Measurements from ENCODE around the gene PIK3R1. TPM values are rescaled to one million over a fixed set of nuclear protein-coding genes. Genes with fewer than 3 reads are reported as not detected.
A peak's percentile ranks its signal among the peaks of the same experiment; 100 is the strongest.

The PIK3R1 gene
- total RNA-seq, 2 donors from 2014 or later, result 32.4 to 58.7 TPM

- no peak for DNase-seq
- TF ChIP-seq CTCF (IDR thresholded peaks at IDR 0.05) (no peak), POLR2A (IDR thresholded peaks at IDR 0.05) (no peak)
- Histone ChIP-seq H3K4me3 (no peak overlapping the region), H3K27ac (no peak overlapping the region), H3K9me3 (no peaks in the 10 kb centered on the region), H3K36me3 (replicated peaks in 1 of 2; ENCODE audit: insufficient read depth in 1 of 2, low read depth in 2 of 2) (no peaks in the 10 kb centered on the region), H3K27me3 (no peaks in the 10 kb centered on the region), H3K4me1 (peaks cover 12% of the 10 kb centered on the region)
- WGBS, 2 donors, result 44 to 55% methylated on average over 1 of the region's 1 CpG
- ATAC-seq, result no peak
- intact Hi-C loops (cut with DNase I), result no loop called here
Observed at GRCh38 chr5:68339921-68340321, 124.4 kb downstream of the PIK3R1 start.

GRCh38 chr5:68341006-68341405, 125.5 kb downstream of the PIK3R1 start:
- no peaks in the 10 kb centered on the region for H3K36me3 ChIP-seq (replicated peaks in 1 of 2; ENCODE audit: insufficient read depth in 1 of 2, low read depth in 2 of 2)
- TF ChIP-seq POLR2A (IDR thresholded peaks at IDR 0.05) (no peak), CTCF (IDR thresholded peaks at IDR 0.05) (no peak)
- H3K4me3 ChIP-seq, result no peak overlapping the region
- DNase-seq (no peak), ATAC-seq (no peak)
- WGBS, 2 donors, result 56 to 69% methylated on average over 3 of the region's 3 CpGs
- H3K9me3 ChIP-seq, result no peaks in the 10 kb centered on the region
- peaks cover 12% of the 10 kb centered on the region for H3K4me1 ChIP-seq
- H3K27ac ChIP-seq, result no peak overlapping the region
- intact Hi-C loops (cut with DNase I), result no loop called here
- no peaks in the 10 kb centered on the region for H3K27me3 ChIP-seq

GRCh38 chr5:68342693-68343092, 127.1 kb downstream of the PIK3R1 start:
- intact Hi-C loops (cut with DNase I), result no loop called here
- Histone ChIP-seq H3K36me3 (replicated peaks in 1 of 2; ENCODE audit: insufficient read depth in 1 of 2, low read depth in 2 of 2) (no peaks in the 10 kb centered on the region), H3K4me1 (peaks cover 12% of the 10 kb centered on the region), H3K9me3 (no peaks in the 10 kb centered on the region), H3K27ac (no peak overlapping the region), H3K27me3 (no peaks in the 10 kb centered on the region), H3K4me3 (no peak overlapping the region)
- 83 to 93% methylated on average over 1 of the region's 1 CpG for WGBS, 2 donors
- no peak for DNase-seq
- no peak for TF ChIP-seq CTCF (IDR thresholded peaks at IDR 0.05)
- TF ChIP-seq POLR2A (IDR thresholded peaks at IDR 0.05), result no peak
- no peak for ATAC-seq

GRCh38 chr5:68343421-68343826, 127.9 kb downstream of the PIK3R1 start:
- intact Hi-C loops (cut with DNase I), result no loop called here
- no peaks in the 10 kb centered on the region for H3K27me3 ChIP-seq
- H3K9me3 ChIP-seq, result no peaks in the 10 kb centered on the region
- peak; percentile 37 to 75 (median 54) for DNase-seq
- H3K27ac ChIP-seq, result no peak overlapping the region
- peak; percentile 90 for ATAC-seq
- no peaks in the 10 kb centered on the region for H3K36me3 ChIP-seq (replicated peaks in 1 of 2; ENCODE audit: insufficient read depth in 1 of 2, low read depth in 2 of 2)
- peaks cover 12% of the 10 kb centered on the region for H3K4me1 ChIP-seq
- no peak overlapping the region for H3K4me3 ChIP-seq
- WGBS, 2 donors, result 65 to 76% methylated on average over 4 to 5 of the region's 5 CpGs
- no peak for TF ChIP-seq CTCF (IDR thresholded peaks at IDR 0.05)
- no peak for TF ChIP-seq POLR2A (IDR thresholded peaks at IDR 0.05)

GRCh38 chr5:68344447-68345111, 129.0 kb downstream of the PIK3R1 start:
- H3K4me3 ChIP-seq, result no peak overlapping the region
- WGBS, 2 donors, result 46 to 58% methylated on average over 4 of the region's 4 CpGs
- TF ChIP-seq CTCF (IDR thresholded peaks at IDR 0.05), result no peak
- TF ChIP-seq POLR2A (IDR thresholded peaks at IDR 0.05), result no peak
- no peak for DNase-seq
- no peaks in the 10 kb centered on the region for H3K27me3 ChIP-seq
- intact Hi-C loops (cut with DNase I), result no loop called here
- H3K36me3 ChIP-seq (replicated peaks in 1 of 2; ENCODE audit: insufficient read depth in 1 of 2, low read depth in 2 of 2), result no peaks in the 10 kb centered on the region
- H3K9me3 ChIP-seq, result no peaks in the 10 kb centered on the region
- no peak for ATAC-seq
- H3K4me1 ChIP-seq, result peaks cover 12% of the 10 kb centered on the region
- no peak overlapping the region for H3K27ac ChIP-seq

Measured in body of pancreas (tissue), 4 donors.